ENCODE data around the gene LTBP1.
A peak's percentile ranks its signal among the peaks of the same experiment; 100 is the strongest.

LTBP1 gene

GRCh38 chr2:33074197-33074596 lies 127.4 kb downstream of the LTBP1 start:
- no peak for DNase-seq (ENCODE audit: low spot score)

DNA sequence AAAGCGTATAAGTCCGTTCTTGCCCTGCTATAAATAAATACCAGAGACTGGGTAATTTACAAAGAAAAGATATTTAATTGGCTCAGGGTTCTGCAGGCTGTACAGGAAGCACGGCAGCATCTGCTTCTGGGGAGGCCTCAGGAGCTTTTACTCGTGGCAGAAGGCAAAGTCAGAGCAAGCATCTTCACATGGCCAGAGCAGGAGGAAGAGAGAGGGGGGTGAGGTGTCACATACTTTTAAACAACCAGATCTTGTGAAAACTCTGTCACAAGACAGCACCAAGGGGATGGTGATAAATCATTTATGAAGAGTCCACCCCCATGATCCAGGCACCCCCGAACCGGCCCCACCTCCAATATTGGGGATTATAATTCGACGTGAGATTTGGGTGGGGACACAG lies 130.6 kb downstream of the LTBP1 start:
- DNase-seq (ENCODE audit: low spot score), result no peak

DNA sequence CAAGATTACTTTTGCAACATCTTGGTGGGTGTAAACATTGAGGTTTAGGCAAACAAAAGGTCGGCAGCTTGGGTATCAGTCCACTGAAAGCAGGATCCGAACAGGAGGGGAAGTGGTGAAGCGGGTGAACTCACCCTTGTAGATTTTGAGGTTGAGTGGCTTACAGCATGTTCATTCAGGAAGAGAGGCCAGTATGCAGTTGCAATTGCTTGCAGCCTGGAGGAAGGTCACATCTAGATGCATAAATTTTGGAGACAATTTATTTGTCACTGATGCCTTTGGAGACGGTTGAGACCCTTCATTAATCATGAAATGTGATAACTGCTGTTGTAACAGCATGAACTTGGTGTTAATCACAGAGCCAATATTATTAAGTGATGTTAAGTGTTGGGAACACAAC lies 131.1 kb downstream of the LTBP1 start:
- no peak for DNase-seq (ENCODE audit: low spot score)

- no peak for DNase-seq (ENCODE audit: low spot score)
Observed at GRCh38 chr2:33081691-33082090, 134.9 kb downstream of the LTBP1 start.

- peak; percentile 8 for DNase-seq (ENCODE audit: low spot score)
Observed at GRCh38 chr2:33083699-33084387, 137.1 kb downstream of the LTBP1 start.

GRCh38 chr2:33084433-33084832 lies 137.7 kb downstream of the LTBP1 start:
- DNase-seq (ENCODE audit: low spot score), result no peak

- no peak for DNase-seq (ENCODE audit: low spot score)
Observed at GRCh38 chr2:33085646-33086045, 138.9 kb downstream of the LTBP1 start.

DNA sequence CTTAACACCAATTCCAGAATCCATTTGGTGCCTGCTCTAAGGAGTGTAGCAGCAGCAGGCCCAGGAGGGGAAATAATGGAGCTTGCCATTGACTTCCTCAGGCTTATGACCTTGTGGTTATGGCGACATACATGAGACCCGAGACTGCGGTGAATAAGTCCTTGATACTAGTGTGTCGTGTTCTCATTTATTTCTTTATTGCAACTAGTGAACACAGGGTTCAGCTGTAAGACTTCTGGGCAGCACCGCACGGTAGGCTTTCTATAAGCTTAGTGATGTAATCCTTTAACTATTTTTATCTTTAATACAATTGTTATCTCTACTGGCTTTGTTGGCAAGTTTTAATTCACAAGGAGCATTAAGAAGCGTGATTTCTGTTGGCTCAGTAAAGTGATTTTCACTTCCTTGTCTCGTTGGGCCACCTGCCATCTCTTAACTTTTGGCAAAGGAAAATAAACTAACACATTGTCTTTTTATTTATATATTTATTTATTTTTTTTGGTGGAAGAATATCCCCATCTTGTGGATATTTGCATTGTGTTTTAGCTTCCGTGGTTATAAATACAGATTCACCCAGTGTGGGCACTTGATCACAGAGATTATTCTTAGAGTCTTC lies 139.8 kb downstream of the LTBP1 start:
- DNase-seq (ENCODE audit: low spot score), result peak; percentile 21

DNA sequence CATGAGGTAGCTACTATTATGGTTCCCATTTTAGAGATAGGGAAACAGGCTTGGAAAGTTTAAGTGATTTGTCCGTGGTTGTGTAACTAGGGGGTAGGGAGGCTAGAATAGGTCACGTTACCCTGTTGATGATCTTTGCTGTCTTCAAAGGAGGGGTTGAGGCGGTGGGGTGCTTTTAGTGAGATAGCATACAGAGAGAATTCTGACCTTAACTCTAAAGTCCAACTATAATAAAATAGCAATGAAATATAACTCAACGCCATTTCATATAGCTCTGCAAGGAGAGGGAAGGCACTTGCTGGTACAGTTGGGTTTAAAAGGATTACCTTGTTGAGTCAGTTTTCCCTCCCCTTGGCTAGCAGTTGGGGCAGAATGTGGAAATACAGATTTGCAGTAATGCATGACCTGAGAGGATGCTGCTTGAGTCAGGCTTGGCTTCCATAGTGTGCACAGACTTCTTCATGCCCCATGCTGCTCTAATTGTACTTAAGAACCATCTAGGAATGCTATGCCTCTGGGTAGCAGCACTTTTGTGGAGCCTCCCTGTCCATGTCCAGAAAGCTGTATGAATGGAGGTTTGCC lies 143.9 kb downstream of the LTBP1 start:
- DNase-seq (ENCODE audit: low spot score), result no peak

GRCh38 chr2:33091541-33092123 lies 144.9 kb downstream of the LTBP1 start:
- DNase-seq (ENCODE audit: low spot score), result no peak

GRCh38 chr2:33093283-33093993 lies 146.7 kb downstream of the LTBP1 start:
- DNase-seq (ENCODE audit: low spot score), result no peak

GRCh38 chr2:33094303-33094702 lies 147.6 kb downstream of the LTBP1 start:
- DNase-seq (ENCODE audit: low spot score), result no peak

- DNase-seq (ENCODE audit: low spot score), result no peak
Observed at GRCh38 chr2:33099989-33100388, 153.2 kb downstream of the LTBP1 start.

- DNase-seq (ENCODE audit: low spot score), result no peak
Observed at GRCh38 chr2:33100921-33101320, 154.2 kb downstream of the LTBP1 start.

GRCh38 chr2:33104052-33104623 lies 157.4 kb downstream of the LTBP1 start:
- no peak for DNase-seq (ENCODE audit: low spot score)

DNA sequence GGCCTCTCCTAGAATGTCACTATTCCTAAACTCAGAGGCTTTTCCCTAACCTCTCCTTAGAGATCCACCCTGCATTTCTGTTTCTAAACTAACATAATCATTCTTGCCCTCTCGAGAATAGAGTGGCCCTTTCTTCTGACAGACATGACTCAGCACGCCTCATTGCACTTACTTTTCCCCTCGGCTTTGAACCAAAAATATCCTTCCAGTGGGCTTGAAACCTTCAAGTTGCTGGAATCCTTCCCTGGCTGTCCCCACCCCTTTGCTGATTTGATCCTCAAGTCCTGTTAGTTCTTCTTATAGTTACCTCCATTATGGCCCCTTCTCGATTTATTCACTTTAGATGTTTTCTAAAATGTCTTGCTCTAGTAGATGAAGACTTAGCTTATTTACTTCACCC lies 158.0 kb downstream of the LTBP1 start:
- DNase-seq (ENCODE audit: low spot score), result no peak

- no peak for DNase-seq (ENCODE audit: low spot score)
Observed at GRCh38 chr2:33106115-33106514, 159.4 kb downstream of the LTBP1 start.

DNA sequence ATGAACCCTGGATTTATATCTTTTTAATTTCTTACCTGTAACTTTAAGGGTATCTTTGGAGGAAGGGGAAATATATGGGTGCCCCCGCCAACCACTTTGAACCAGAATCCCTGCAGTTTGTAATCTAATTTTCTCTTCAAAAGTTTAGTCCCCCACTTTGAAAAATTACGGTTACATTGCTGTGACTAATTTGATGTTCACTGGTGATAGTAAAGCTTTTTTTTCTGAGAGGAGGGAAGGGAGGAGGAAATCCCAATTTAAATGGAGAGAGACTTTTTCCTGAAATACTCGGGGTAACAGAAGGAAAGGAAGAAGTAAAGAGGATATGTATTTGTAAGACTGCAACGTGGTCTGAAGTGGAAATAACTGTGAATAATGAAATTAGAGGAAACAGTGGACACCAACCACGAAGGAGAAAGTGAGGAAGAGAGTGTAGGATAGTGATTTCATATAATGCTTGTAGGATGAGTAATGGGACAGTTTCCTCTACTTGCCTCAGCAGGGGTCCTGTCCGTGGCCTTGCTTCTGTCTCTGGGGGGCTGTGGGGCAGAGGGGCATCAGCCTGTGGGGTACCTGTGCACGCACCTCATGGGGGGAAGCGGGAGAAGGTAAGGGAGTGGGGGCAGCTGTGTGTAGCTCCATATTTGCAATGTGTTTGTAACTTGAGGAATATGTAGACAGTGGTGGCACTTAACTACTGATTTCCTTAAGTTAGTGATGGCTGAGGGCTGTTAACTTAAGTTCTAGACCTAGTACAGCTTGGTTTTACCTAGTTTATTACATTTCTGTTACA lies 161.1 kb downstream of the LTBP1 start:
- DNase-seq (ENCODE audit: low spot score), result no peak

GRCh38 chr2:33108483-33109443 lies 162.0 kb downstream of the LTBP1 start:
- no peak for DNase-seq (ENCODE audit: low spot score)

DNA sequence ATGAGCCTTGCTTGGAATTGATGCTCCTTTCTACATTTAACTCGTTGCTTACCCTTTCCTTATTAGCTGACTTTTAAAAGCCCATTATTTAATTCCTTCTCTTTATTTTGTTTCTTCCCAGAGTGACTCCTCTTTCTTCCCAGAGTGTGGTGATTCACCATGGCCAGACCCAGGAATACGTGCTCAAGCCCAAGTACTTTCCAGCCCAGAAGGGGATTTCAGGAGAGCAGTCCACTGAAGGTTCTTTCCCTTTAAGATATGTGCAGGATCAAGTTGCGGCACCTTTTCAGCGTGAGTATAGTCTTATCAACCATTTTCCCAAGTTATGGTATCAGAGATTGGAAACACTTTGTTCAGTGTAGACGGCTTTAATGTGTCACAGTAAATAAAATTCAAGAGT lies 163.7 kb downstream of the LTBP1 start:
- DNase-seq (ENCODE audit: low spot score), result no peak

Data from Ammon's horn (tissue), 1 donor.